ENCODE measurements around the gene KRTAP5-1.
"Not testable (repeated sequence)": the region's sequence is repeated elsewhere in the genome, so short reads cannot be mapped to it uniquely, and the experiment has no call there.

Gene KRTAP5-1, protein sequence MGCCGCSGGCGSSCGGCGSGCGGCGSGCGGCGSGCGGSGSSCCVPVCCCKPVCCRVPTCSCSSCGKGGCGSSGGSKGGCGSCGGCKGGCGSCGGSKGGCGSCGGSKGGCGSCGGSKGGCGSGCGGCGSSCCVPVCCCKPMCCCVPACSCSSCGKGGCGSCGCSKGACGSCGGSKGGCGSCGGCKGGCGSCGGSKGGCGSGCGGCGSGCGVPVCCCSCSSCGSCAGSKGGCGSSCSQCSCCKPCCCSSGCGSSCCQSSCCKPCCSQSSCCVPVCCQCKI

DNA sequence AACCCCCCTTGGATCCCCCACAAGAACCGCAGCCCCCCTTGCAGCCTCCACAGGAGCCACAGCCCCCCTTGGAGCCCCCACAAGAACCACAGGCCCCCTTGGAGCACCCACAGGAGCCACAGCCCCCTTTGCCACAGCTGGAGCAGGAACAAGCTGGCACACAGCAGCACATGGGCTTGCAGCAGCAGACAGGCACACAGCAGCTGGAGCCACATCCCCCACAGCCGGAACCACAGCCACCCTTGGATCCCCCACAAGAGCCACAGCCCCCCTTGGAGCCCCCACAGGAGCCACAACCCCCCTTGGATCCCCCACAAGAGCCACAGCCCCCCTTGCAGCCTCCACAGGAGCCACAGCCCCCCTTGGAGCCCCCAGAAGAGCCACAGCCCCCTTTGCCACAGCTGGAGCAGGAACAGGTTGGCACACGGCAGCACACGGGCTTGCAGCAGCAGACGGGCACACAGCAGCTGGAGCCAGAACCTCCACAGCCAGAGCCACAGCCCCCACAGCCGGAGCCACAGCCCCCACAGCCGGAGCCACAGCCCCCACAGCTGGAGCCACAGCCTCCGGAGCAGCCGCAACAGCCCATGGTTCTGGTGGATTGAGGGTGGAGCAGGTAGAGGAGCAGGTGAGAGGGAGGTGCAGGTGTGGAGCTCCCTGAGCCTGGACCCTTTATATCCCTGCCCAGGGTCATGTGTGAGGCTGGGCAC, at the start of gene KRTAP5-1:
TSS of gene KRTAP5-1 (minus strand) at position 623 of the 710 bp plus-strand sequence. CDS start at position 589, 34 bp downstream.
- DNase-seq = not testable (repeated sequence)

DNA sequence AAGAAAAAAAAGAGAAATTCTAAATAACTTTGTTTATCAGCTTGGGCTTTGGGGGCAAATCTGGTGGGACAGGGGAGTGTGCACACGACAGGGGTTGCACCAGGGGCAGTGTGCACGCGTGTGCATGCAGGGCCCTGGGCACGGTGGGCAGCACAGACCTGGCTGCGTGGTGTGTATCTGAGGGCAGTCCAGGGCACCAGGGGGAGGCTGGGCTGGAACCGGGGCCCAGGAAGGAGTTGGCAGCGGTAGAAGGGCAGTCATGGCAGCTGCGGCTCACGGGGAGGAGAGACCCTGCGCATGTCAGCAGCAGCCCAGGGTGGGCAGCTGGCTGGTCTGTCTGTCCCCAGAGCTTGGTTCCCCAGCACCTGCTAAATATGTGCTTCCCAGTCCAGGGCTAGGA, 48.8 kb upstream of the KRTAP5-1 start:
- DNase-seq = no peak

DNA sequence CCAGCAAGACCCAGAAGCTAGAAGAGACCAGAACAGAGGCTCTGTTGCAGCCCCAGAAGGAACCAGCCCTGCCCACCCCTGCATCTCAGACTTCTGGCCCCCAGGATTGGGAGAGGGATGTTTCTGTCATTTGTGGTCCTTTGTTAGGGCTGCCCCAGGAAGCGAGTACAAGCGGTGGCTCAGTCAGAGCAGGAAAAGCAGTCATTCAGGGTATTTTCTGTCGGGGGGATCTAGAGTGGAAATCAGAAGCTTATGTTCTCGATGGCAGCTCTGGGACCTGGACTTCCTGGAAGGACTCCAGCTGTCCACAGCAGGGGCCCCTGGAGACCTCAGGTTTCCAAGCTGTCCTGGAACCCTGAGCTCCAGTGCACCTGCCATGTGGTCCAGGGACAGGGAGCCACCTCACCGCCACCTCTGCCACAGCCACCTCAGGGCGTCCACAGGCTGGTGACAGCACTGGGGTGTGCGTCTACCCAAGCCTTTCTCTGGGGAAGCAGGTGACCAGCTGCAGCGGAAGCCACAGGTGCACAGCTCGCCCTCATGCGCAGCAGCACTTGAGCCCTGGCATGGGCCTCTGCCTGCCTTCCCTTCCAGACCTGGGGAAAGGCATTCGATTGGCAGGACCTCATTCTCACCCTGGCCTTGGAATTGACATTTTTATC, 47.1 kb upstream of the KRTAP5-1 start:
- DNase-seq = no peak

DNA sequence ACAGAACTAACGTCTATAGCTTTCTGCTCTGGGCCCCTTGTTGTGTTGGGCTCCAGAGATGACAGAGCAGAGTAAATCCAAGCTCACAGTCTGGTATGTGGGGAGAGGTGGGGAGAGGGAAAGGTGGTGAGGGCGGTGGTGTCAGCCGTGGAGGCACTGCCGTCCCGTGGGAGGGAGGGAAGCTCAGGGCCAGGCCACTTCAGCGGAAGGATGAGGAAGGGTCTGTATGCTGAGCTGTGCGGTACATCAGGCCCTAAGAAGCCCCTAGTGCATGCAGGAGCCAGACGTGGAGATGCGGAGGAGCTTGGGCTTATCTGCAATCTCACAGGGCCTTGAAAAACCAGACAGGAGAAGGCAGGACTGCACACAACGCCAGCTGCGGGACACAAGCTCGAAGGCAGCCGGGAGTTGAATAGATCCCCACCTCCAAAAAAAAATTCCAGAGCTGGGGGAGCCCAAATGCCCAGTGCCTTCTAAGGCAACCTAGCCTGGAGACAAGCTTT, 46.0 kb upstream of the KRTAP5-1 start:
- DNase-seq = no peak

DNA sequence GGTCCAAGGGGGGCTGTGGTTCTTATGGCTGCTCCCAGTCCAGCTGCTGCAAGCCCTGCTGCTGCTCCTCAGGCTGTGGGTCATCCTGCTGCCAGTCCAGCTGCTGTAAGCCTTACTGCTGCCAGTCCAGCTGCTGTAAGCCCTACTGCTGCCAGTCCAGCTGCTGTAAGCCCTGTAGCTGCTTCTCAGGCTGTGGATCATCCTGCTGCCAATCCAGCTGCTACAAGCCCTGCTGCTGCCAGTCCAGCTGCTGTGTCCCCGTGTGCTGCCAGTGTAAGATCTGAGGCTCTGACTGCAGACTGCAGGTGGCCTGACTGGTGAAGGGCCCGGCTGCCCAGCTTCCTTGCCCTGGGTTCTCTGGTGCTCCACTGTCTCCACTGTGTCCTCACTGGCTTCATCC, 45.2 kb upstream of the KRTAP5-1 start:
- DNase-seq = no peak

DNA sequence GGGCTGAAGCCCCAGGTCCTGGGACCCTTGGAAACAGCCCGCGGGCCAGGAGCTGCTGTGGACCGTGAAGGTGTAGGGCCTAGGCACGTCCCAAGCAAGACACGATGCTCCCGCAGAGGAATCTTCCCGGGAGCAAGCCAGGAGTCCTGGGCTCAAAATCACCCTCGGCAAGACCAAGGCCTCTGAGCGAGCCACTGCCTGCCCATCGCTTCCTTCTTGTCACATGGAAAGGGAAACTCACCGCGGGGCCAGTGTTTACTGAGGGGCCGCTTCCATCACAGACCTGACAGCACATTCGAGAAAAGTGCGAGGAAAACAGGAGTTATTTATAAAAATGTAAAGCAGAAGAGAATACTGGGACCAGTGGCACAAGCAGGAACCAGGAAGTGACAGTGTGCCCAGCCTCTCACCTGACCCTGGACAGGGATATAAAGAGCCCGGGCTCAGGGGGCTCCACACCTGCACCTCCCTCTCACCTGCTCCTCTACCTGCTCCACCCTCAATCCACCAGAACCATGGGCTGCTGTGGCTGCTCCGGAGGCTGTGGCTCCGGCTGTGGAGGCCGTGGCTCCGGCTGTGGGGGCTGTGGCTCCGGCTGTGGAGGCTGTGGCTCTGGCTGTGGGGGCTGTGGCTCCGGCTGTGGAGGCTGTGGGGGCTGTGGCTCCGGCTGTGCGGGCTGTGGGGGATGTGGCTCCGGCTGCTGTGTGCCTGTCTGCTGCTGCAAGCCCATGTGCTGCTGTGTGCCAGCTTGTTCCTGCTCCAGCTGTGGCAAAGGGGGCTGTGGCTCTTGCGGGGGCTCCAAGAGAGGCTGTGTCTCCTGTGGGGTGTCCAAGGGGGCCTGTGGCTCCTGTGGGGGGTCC, 44.5 kb upstream of the KRTAP5-1 start, which contains the start of gene KRTAP5-5:
TSS of gene KRTAP5-5 (plus strand) at position 450 of the 860 bp plus-strand sequence. CDS start at position 516, 66 bp downstream.
- no peak for DNase-seq

DNA sequence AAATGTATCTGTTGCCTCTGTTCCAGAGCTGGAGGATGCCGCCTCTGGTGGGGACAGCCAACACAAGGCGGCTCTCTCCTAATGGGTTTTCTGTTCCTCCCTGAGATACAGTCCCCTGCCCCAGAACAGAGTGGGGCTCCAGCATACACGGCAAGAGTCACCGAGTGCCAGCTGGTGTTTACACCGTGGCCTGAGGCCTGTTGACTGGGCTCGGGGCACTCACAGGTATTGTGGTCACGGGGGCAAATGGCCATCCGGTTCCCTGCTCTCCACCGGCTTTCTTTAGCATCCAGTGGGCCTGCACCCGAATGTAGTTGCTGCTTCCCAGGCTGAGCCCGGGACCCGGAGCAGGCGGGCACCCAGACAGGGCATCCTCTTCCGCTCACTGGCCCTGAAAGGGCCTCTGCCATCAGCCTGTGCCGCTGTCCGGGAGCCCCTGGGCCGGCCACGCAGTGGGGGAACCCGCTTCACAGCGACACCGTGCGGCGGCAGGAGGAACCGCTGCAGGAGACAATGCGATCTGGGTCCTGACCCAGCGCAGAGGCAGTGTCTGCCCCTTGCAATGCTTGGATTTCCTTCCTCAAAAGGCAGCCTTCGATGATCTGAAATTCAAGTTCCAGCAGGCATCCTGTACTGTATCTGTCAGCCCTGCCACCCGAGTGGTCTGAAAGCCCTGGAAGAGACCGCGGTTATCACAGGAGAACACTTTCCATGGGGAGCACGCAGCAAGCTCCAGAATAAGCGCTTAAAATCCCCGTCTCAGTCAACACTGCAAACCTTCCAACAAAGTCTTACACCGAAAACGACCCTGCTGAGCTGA, 43.6 kb upstream of the KRTAP5-1 start:
- DNase-seq = no peak

DNA sequence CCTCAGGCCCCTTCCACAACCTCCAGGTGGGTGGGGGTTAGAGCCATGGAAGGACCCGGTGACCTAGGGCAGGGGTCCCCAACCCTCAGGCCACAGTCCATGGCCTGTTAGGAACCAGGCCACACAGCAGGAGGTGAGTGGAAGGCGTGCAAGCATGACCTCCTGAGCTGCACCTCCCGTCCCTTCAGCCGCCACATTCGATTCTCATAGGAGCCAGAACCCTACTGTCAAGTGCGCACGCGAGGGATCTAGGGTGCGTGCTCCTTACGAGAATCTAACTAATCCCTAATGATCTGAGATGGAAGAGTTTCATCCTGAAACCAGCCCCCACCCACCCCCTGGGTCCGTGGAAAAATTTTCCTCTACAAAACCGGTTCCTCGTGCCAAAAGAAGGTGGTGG, 40.5 kb upstream of the KRTAP5-1 start:
- no peak for DNase-seq

DNA sequence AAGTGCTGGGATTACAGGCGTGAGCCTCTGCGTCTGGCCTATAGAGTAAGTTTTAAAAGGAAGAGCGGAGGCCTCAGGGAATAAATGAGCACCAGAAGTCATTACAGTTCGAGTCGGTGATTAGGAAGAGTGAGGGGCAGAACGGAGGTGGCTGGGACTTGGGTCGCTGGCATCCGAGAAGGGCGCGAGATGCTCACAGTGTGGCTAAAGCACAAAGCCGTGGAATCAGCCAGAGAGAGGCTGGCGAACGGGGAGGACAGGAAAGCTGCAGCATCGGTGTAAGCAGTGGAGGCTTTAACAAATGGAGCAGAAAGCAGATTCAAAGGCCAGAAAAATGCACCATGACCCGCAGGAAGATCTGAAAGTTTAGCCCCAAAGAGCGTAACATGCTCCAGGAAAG, 39.5 kb upstream of the KRTAP5-1 start:
- DNase-seq = no peak

DNA sequence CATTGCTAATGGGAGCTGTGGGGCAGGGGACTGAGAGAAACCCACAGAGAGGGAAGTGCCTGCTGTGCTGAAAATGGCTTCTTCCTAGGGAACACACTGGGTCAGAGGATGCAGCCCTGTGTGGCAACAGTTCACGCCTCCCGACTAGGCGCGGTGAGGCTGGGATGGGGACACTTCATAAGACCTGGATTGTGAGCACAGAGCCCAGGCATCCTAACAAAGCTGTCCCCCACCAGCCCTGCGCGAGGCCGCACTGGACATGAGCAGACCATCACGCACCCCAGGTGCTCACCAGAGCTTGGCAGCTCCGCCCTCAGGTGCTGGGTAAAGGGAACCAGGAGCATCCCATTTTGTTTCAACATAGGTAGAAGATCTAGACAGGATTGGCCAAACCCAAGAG, 38.6 kb upstream of the KRTAP5-1 start:
- no peak for DNase-seq

DNA sequence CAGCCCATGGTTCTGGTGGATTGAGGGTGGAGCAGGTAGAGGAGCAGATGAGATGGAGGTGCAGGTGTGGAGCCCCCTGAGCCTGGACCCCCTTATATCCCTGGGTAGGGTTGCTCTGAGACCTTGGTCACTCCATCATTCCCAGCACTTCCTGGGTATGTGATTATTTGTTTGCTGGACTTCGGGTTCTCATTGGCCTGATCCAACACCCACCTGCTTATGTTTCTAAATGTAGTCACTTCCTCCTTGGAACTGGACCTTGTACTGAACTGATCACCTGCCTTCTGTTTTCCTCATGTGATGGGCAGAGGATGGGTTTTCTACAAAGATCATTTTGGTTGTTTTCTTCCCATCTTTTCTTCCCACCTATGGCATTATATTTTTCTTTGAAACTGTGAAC, 37.0 kb upstream of the KRTAP5-1 start, which contains the start of gene KRTAP5-4:
TSS of gene KRTAP5-4 (minus strand) at position 53 of the 400 bp plus-strand sequence. CDS start at position 8, 45 bp downstream.
- no peak for DNase-seq

DNA sequence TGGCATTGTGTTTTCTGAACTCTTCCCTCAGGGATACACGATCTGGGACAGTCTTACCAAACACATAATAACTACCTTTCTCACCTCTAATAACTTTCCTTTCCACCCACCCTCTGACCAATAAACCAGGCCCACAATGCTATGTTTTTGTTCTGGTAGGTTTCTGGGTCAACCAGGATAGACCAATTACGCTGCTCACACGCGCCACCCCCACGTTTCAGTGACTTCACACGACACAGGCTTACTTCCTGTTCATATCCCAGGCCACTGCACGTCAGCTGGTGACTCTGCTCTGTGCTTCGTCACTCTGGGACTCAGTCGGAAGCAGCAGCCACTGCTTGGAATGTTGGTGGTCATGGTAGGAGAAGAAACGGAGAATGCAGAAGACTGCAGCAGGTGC, 34.4 kb upstream of the KRTAP5-1 start:
- no peak for DNase-seq

DNA sequence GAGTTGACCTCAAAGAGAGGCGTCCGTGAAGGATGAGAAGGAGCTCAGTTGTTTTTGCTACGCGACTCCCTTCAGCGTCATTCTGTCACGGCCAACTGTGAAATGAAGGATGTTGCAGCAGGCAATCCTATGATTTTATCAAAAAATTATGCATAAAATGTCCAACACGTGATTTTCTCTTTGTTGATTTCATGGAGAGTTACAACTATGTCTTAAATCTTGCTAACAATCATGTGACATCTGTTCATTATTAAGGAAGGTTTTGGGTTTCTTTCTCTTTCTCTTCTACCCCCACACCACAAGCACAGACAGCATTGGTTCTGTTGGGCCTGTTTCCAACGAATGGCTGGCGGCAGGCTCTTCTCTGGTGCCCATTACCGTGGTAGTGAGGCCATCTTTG, 33.1 kb upstream of the KRTAP5-1 start:
- DNase-seq = no peak

DNA sequence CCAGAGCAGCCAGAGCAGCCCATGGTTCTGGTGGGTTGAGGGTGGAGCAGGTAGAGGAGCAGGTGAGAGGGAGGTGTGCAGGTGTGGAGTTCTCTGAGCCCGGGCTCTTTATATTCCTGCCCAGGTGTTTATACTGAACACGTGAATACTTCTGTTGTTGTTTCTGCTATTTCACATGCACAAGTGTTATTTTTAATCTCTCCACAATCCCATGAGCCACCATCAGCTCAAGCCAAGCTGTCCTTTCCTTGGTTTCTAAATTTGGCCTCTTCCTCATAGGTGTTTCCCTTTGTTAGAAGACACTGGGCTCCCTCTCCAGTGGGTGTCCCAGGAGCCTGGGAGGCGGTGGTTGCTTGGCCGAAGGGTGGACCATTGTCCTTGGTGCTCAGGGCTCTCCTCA, 23.3 kb upstream of the KRTAP5-1 start, which contains the start of gene KRTAP5-3:
TSS of gene KRTAP5-3 (minus strand) at position 101 of the 400 bp plus-strand sequence. CDS start at position 23, 78 bp downstream.
- no peak for DNase-seq

DNA sequence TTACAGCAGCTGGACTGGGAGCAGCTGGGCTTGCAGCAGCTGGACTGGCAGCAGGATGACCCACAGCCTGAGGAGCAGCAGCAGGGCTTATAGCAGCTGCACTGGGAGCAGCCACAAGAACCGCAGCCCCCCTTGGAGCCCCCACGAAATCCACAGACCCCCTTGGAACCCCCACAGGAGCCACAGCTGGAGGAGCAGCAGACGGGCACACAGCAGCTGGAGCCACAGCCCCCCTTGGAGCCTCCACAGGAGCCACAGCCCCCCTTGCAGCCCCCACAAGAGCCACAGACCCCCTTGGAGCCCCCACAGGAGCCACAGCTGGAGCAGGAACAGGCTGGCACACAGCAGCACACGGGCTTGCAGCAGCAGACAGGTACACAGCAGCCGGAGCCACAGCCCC, 22.8 kb upstream of the KRTAP5-1 start:
- not testable (repeated sequence) for DNase-seq

DNA sequence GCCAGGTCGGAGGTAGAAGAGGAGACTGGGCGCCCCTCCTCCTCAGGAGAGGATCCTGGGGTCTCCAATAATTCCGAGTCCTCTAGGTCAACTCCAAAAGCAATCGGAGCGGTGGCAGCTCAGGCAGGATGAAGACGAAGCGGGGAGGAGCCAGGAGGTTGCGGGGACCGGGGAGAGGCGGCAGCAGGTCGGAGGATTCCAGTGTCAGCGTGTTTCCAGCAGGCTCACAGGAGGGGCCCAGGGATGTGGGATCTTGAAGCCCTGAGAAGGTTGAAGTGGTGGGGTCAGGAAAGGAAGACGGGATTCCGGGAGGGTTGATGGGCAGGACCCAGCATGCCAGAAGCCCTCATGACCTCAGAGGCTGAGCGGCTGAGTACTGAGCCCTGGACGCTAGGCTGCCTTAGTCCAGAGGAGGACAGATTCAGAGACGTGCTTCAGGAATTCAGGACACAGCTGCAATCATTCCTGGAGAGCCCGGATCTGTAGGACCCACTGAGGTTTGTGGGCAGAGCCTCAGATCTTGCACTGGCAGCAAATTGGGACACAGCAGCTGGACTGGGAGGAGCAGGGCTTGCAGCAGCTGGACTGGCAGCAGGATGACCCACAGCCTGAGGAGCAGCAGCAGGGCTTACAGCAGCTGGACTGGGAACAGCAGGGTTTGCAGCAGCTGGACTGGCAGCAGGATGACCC, 22.2 kb upstream of the KRTAP5-1 start:
- DNase-seq = not testable (repeated sequence)

DNA sequence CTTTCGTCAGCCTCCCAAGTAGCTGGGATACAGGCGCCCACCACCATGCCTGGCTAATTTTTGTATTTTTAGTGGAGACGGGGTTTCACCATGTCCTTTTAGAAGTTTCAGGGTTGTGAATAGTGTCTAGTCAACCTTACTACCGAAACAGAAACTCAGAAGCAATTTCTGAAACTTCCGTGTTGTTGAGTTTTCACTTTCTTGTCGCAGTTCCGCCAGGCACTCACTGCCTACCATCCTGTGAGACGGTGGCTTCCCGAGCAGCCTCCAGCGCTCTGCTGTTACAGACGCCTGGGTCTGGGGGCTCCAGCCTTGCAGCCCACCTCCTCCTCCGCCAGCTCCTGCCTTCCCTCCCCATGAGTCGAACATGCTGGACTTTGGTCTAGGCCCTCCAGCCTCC, 20.8 kb upstream of the KRTAP5-1 start:
- not testable (repeated sequence) for DNase-seq

DNA sequence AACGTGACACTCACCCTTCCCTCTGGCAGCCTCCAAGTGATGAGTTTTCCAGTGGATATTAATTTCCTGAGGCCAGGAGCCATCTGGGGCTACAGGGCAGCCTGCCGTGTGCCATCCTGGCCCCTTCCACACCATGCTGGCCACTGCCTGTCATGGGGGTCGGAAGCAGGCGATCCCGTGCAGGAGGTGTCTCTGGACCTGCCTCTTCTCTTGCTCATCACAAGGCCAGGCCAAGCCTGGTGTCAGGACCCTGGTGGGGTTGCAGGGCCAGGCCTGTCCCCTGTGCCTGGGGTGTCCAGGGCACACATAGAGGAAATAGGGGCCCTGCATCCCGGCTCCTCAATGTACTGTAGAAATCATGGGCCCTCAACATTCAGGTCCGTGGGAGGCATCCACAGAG, 19.6 kb upstream of the KRTAP5-1 start:
- DNase-seq = no peak

DNA sequence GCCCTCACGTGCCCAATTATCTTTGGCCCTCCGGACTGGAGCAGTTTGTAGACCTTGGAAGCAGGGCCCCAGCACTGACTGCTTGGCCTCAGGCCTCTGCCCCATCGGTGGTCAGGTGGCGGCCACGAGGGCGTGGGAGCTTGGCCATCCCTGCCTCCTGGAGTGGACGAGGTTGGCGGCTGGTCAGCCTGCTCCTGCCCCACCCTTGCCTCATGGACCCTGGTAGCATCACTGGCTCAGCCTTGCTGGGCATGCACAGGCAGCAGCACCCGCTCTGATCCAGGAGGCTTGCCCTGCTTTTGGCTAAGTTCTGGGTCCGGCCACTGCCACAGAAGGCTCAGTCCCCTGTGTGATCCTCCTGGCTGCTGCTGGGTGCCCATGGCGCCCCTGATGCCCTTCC, 19.1 kb upstream of the KRTAP5-1 start:
- DNase-seq = no peak

DNA sequence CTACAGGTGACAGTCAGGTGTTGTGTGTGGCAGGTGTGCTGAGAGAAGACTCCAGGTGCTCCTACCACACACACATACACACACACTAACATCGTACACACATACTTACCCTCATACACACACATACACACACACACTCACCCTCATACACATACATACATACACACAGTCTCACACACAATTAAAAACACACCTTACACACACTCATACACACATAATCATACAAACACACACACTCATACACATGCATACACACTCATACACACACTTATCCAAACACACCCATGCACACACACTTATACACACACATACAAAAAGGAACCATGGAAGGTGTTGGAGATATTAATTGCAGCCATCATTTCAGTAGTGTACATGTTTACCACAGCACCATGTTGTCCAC, 18.5 kb upstream of the KRTAP5-1 start:
- no peak for DNase-seq

DNA sequence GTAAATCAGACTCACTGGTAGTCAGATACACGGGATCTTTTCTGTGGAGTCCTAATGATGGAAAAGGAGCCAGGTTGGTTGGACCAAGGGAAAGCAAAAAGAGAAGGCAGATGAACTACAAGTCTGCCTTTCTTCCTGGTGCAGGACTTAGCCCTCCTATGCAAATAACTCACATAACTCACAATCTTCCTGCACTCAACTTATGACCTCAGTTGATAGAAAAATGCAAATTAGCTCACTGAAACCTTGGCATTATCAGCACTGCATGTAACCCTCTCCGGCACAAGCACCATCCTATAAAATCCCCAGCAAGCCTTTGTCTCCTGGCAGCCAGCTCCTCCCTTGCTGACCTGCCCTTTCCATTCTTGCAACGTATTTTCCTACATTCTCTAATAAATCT, 16.6 kb upstream of the KRTAP5-1 start:
- DNase-seq = not testable (repeated sequence)
